Body of pancreas (tissue), 4 donors: ENCODE data around the gene NOTUM. TPM values are rescaled to one million over a fixed set of nuclear protein-coding genes. Genes with fewer than 3 reads are reported as not detected.

ENCODE experiments used
- ATAC-seq: fragments of 150-250 bp; one replicate; pipeline ENCODE4 v1.9.1; 2016
- DNase-seq, 4 donors: peaks; one replicate each; pipeline ENCODE4 v3.0.0-alpha.2; 2019
- H3K27ac ChIP-seq, 4 donors: fragments of 200-600 bp; sonication (generic); 1 replicate in 3 of 4; 2 replicates in 1 of 4; pipeline versions ENCODE4 v1.5.1 to v1.6.1; 2016 to 2019; ENCODE audit warnings: mild to moderate bottlenecking in 1 of 4, mixed read lengths in 1 of 4, moderate library complexity in 1 of 4
- H3K27me3 ChIP-seq, 2 donors: fragments of 200-600 bp; sonication (generic); one replicate each; pipeline ENCODE4 v1.6.0; 2016; ENCODE audit warnings: mild to moderate bottlenecking in 1 of 2
- H3K36me3 ChIP-seq, 2 donors: fragments of 200-600 bp; sonication (generic); replicated peaks in 1 of 2; 2 replicates each; pipeline ENCODE4 v1.5.1; 2016; ENCODE audit warnings: low read depth in 2 of 2; ENCODE audit not compliant: insufficient read depth in 1 of 2
- H3K4me1 ChIP-seq: fragments of 200-600 bp; sonication (generic); one replicate; pipeline ENCODE4 v1.6.0; 2016
- H3K4me3 ChIP-seq, 2 donors: fragments of 200-600 bp; sonication (generic); 1 replicate in 1 of 2; 2 replicates in 1 of 2; pipeline ENCODE4 v1.5.1; 2016 to 2019
- H3K9me3 ChIP-seq, 3 donors: fragments of 200-600 bp; sonication (generic); 1 replicate in 2 of 3; 2 replicates in 1 of 3; pipeline ENCODE4 v1.5.1; 2016
- POLR2A ChIP-seq, 3 donors: fragments of 450-650 bp; IDR thresholded peaks; one replicate each; pipeline ENCODE4 v1.6.1; 2016; ENCODE audit warnings: antibody characterized with exemption in 3 of 3, mild to moderate bottlenecking in 2 of 3
- WGBS, 2 donors: methylation state at CpG; one replicate each; pipeline ENCODE4 v1.1.5; 2017; 5-methylcytosine and 5-hydroxymethylcytosine counted together
- intact Hi-C: fragments of 100-400 bp; cut with DNase I; formaldehyde crosslinking; loops from one replicate; pipeline ENCODE4 v1.15.1; 2023
- total RNA-seq, 2 donors: library from RNA; depleted of rRNA; stranded (reverse); fragments of >200 nt; gene quantifications; one replicate each; pipeline ENCODE4 v1.1.0, GENCODE V29; 2016
- TF ChIP-seq, protein P1 (sequence below), 7 experiments: fragments of 450-650 bp in 4 of 7; fragments of 200-600 bp in 3 of 7; sonication (generic) in 3 of 7; IDR thresholded peaks; one replicate each; pipeline ENCODE4 v1.5.1; 2016 to 2019; ENCODE audit warnings: antibody characterized with exemption in 7 of 7

Gene NOTUM
- total RNA-seq, 2 donors from 2014 or later: 0.33 TPM; not detected in 1

DNA sequence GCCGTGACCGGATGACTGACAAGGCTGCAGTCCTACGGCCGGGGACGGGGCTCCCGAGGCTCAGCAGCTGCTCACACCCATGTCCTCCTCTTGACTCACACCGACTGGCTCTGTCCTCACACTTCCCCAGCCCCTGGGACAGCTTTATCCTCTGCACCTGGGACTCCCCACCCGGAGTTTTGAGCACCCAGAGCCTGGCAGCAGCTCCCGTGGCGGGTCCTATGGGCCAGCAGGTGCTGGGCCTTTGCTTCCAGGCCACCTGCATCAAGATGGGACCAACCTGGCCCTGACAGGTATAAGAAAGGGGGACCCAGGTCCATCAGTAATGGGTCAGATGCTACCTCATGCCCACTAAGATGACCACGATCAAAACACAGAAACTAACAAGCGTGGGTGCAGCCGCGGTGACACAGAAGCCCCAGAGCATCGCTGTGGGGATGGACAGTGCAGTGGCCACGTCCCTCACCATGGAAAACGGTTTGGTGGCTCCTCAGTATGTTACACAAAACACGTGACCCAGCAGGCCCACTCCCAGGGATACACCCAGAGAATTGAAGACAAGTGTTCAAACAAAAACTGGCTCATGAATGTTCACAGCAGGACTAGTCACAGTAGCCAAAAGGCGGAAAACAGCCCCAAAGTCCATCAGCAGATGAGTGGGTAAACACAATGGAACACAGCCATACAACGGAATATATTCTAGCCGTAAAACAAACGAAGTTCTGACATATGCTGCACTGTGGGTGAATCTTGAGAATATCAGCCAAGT, 3.3 kb upstream of the NOTUM start:
- DNase-seq: no peak

DNA sequence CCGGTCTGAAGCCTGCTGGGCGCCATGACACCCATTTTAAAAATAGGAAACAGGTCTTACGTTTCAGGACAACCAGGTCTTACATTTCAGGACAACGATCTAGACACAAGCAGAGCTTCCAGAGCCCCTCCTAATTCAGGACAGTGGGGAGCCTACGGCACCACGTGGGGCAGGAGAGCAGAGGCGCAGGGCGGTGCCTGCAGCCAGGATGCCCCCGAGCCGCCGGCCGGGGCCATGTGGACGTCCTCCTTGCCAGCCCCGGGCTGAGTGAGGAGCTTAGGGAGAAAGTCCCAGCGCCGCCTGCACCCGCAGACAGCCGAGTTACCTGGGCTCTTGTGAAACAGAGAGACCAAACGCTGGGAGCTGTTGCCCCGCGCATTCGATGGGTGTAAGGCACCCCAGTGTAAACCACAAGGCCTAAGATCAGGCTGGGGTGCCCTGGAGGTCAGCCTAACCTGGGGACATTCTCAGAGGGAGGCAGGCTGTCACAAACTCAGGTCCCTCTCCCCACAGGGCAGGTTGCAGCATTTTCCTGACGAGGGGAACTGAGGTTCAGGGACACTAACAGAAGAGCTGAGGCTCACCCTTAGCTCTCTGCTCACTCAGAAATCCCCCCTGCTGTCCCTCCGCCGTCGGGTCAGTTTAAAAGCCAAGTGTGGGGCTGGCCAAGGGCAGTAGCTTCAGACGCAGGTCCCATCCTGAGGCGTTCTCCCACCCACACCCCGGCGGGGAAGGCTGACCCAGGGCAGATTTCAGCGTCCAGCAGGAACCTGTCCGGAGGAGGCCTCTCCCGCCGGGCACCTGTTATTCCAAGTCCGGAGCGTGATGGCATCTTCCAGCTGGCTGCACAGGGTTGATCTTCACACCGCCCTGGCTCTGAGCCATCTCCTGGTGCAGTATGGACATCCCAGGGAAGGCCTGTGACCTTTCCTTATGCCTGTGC, 1.8 kb upstream of the NOTUM start:
- H3K4me3 ChIP-seq: no peak overlapping the region
- intact Hi-C loops: loop anchor here (2.0 kb wide), 1 partner anchor 56 kb away; no protein-coding TSS in a partner anchor
- no peak overlapping the region for H3K27ac ChIP-seq
- TF ChIP-seq, protein P1, sequence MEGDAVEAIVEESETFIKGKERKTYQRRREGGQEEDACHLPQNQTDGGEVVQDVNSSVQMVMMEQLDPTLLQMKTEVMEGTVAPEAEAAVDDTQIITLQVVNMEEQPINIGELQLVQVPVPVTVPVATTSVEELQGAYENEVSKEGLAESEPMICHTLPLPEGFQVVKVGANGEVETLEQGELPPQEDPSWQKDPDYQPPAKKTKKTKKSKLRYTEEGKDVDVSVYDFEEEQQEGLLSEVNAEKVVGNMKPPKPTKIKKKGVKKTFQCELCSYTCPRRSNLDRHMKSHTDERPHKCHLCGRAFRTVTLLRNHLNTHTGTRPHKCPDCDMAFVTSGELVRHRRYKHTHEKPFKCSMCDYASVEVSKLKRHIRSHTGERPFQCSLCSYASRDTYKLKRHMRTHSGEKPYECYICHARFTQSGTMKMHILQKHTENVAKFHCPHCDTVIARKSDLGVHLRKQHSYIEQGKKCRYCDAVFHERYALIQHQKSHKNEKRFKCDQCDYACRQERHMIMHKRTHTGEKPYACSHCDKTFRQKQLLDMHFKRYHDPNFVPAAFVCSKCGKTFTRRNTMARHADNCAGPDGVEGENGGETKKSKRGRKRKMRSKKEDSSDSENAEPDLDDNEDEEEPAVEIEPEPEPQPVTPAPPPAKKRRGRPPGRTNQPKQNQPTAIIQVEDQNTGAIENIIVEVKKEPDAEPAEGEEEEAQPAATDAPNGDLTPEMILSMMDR (IDR thresholded peaks at IDR 0.05): no peak
- no peak for TF ChIP-seq POLR2A (IDR thresholded peaks at IDR 0.05)
- H3K36me3 ChIP-seq: no peaks in the 10 kb centered on the region
- DNase-seq: no peak
- ATAC-seq: no peak
- WGBS, 2 donors: 64 to 73% methylated on average over 9 to 37 of the region's 37 CpGs
- peaks cover 33% of the 10 kb centered on the region for H3K4me1 ChIP-seq
- H3K9me3 ChIP-seq: no peaks in the 10 kb centered on the region
- peaks cover 6 to 22% of the 10 kb centered on the region in 2 donors for H3K27me3 ChIP-seq

More for the DNA sequence above, 3.3 kb upstream of the NOTUM start:
- Histone ChIP-seq H3K4me3 (no peak overlapping the region), H3K27ac (no peak overlapping the region), H3K9me3 (no peaks in the 10 kb centered on the region), H3K27me3 (peaks cover 6 to 16% of the 10 kb centered on the region in 2 donors), H3K4me1 (peaks cover 37% of the 10 kb centered on the region), H3K36me3 (no peaks in the 10 kb centered on the region)
- WGBS, 2 donors: 69 to 70% methylated on average over 21 to 22 of the region's 22 CpGs
- TF ChIP-seq, protein P1 (IDR thresholded peaks at IDR 0.05): no peak
- TF ChIP-seq POLR2A (IDR thresholded peaks at IDR 0.05): no peak
- ATAC-seq: no peak
- intact Hi-C loops: no loop called here

DNA sequence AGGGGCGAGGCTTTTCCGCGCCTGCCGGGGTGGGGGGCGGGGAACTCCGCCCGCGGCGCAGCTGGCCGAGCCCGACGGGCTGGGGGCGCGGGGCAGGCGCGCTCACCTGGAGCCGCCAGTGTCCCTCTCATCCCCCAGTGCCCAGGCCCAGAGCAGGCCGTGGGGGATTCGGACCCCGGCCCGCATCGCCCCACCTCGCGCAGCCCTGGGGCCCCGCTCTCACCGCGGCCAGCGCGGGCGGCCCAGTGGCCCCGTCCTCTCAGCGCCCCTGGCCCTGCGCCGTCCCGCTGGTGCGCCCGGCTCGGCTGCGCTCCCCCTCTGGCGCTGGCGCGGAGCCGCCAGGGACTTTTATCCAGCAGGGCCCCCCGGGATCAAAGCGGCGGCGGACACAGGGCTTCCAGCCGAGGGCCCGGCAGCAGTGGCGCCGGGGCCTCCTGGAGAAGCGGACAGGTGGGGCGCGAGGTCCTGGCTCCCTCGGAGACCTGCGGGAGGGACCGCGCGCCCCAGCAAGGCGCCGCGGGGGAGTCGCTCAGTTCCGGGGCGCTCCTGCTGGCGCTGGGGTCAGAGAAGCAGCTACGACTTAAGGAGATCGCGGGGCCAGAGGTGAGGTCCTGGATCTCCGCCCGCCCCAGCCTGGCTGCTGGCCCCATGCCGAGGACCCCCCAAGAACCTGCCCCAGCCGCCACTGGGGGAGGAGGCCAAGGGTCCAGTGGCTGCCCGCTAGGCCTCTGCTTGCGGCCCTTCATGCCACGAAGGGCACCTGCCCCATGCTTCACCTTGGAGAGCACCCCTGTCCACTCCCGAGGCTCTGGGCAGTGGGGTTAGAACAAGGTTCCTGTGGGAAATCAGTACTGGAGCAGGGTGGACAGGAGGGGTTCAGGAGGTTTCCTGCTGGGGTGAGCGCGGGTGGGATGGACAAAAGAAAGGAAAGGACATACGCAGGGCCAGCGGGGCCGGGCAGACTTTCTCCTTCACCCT, 823 bp upstream of the NOTUM start:
- Histone ChIP-seq H3K9me3 (no peaks in the 10 kb centered on the region), H3K27ac (no peak overlapping the region), H3K36me3 (no peaks in the 10 kb centered on the region), H3K27me3 (peaks cover 6 to 22% of the 10 kb centered on the region in 2 donors), H3K4me3 (no peak overlapping the region), H3K4me1 (peaks cover 24% of the 10 kb centered on the region)
- 22 to 80% methylated on average over 3 to 50 of the region's 82 CpGs for WGBS, 2 donors
- DNase-seq (no peak), ATAC-seq (no peak)
- intact Hi-C loops: loop anchor here (2.0 kb wide), 1 partner anchor 57 kb away; no protein-coding TSS in a partner anchor
- TF ChIP-seq, protein P1 (IDR thresholded peaks at IDR 0.05): no peak
- no peak for TF ChIP-seq POLR2A (IDR thresholded peaks at IDR 0.05)
